ENCODE results near the gene RERG.

Gene RERG

DNA sequence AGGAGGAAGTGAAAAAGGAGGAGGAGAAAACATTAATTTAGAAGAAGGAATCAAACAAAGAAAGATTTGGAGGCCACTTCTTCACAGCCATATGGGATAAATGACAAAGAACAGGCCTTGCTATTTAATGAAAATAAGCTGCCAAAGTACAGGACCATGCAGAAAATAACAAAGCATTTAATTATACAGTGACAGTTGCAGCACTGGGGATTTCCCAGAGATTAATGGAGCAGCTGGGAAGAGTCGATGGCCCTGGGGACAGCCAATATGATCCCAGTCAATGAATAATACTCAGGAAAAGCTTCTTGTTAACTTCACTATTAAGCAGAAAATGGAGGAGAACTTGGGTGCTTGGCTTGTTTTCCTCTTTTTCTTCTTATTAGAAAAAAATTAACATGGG is 34.6 kb downstream of the RERG start:
- no peak for DNase-seq (ENCODE audit: low read depth)

- DNase-seq (ENCODE audit: low read depth), result no peak
Observed at GRCh38 chr12:15184484-15184883, 36.7 kb downstream of the RERG start.

DNA sequence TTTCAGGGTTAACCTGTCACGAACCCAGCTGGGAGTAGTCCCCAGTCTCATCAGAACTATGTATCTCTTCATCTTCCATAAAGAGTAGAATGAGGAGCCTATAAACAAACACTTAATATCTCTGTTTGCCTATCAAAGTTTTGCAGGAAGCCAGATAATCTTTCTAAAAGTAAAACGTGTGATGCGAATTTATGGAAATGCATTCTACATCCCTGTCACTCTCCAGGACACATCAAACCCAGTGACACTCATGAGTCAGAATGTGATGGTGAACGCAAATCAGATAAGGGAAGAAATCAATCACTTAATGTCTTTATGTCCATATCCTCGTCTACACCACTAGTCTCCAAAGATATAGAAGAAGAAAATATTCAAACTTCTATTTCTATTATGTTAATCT is 37.4 kb downstream of the RERG start:
- no peak for DNase-seq (ENCODE audit: low read depth)

DNA sequence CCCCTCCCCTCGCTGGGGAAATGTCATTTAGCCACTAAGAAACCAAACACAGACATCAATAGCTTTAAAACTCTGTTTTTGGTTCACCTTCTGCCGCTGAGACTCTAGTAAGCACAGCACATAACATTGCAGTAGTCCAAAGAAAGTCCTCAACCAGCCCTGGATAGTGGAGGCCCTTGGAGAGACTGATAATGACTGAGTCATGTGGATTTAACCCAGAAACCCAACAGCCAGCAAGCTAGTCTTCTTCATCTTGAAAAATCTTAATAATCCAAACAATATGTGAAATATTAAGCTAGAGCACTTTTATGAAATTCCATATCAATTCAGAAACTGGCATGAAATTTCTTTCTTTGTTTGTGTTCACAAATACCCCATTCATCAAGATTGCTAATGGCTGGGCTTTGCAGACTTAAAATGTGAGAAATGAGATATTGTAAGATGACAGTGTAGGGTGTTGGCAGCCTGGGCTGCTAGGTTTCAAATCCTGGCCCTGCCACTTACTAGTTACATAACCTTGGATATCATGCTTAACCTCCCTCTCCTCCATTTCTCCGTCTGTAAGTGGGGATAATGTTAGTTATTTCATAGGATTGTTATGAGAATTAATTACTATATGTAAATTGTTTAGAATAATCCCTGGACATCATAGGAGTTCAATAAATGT is 40.1 kb downstream of the RERG start:
- DNase-seq (ENCODE audit: low read depth), result no peak

DNA sequence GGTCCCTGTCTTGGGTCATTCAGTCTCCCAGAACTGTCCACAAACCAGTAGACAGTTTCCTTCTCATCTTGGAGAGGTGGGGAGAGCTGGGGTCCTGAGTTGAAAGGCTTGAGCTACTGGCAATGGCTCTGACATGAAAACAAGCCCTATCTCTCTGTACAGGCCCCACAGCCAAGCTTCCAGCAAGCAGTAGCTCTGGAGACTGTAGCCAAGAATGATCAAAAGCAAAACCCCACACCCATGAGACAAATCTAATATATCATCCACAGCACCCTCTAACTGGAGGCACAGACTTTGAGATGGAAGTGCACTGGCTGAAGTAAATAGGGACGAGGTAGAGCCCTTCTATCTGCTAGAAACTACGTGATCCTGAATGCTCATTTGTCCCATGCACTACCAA is 40.9 kb downstream of the RERG start:
- no peak for DNase-seq (ENCODE audit: low read depth)

GRCh38 chr12:15179672-15180071 is 41.5 kb downstream of the RERG start:
- DNase-seq (ENCODE audit: low read depth), result no peak

DNA sequence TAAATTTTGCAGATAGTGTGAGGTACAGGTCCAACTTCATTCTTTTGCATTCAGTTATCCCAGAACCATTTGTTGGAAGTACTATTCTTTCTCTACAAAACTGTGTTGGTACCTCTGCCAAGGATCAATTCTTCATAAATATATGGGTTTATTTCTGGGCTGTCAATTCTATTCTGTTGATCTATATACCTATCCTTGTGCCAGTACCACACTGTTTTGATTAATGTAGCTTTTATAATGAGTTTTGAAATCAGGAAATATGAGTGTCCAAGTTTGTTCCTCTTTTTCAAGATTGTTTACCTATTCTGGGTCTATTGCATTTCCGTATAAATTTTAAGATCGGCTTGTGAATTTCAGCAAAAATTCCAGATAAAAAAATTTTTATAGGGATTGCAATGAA is 48.1 kb downstream of the RERG start:
- DNase-seq (ENCODE audit: low read depth), result no peak

GRCh38 chr12:15172060-15172822 is 49.0 kb downstream of the RERG start:
- no peak for DNase-seq (ENCODE audit: low read depth)

- no peak for DNase-seq (ENCODE audit: low read depth)
Observed at GRCh38 chr12:15171012-15171655, 50.1 kb downstream of the RERG start.

- DNase-seq (ENCODE audit: low read depth), result no peak
Observed at GRCh38 chr12:15168026-15168678, 53.1 kb downstream of the RERG start.

- DNase-seq (ENCODE audit: low read depth), result no peak
Observed at GRCh38 chr12:15165012-15165659, 56.1 kb downstream of the RERG start.

DNA sequence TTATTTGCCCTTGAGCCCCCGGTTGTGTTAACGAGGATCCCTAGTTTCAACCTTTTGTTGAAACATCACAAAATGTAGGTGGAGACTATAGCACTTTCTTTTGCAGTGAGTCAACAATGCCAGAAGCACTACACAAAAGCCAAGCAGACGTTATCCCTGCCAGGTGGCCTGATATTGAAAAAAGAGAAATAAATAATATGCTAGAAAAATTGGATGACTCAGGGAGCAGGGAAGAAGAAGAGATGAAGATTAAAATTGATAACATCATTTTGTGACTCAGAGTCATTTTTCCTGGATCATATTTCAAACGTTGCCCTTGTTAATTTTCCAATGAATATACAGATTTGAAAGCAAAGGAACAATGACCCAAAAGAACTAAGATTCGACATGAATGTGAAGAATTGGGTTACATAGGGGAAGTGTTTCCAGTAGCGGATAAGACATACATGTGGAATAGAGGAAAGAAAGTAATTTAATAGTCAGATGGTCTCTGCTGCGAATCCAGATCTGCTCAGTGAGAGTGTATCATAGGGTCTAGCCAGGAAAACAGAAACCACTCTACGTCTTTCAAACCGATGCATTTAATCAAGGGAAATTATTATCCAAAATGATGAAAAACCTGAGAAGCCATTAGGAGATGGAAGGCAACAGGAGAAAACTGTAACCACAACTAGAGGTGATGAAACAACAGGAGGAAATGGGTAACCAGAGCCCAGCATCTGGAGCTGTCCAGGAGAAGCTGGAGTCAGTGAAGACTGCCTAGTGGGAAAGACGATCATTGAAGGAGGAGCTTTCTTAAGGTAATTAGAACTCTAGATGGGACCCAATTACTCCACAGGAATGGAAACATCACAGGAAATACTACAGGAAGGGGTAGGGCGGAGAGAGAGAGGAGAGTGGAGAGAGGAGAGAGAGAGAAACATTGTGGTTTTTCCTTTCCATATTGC is 57.9 kb downstream of the RERG start:
- no peak for DNase-seq (ENCODE audit: low read depth)

GRCh38 chr12:15158083-15158482 is 63.1 kb downstream of the RERG start:
- no peak for DNase-seq (ENCODE audit: low read depth)

- no peak for DNase-seq (ENCODE audit: low read depth)
Observed at GRCh38 chr12:15157269-15157671, 63.9 kb downstream of the RERG start.

DNA sequence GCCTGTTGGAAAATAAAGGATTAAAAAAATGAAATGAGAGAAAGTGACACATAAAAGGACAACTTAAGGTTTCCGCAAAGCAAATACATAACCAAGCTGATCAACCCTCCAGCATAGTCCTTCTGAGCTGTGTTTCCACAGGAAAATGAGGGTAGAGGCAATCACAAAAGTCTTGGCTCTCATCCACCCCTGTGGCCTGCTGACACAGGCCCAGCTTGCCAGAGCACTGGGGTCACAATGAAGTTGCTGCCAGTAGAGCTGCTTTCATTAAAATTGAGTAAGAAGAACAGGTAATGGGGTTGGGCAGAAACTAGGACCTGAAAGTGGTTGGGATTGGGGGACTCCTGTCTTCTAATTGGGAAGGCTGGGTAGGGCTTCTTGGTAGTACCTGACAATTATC is 65.9 kb downstream of the RERG start:
- no peak for DNase-seq (ENCODE audit: low read depth)

DNA sequence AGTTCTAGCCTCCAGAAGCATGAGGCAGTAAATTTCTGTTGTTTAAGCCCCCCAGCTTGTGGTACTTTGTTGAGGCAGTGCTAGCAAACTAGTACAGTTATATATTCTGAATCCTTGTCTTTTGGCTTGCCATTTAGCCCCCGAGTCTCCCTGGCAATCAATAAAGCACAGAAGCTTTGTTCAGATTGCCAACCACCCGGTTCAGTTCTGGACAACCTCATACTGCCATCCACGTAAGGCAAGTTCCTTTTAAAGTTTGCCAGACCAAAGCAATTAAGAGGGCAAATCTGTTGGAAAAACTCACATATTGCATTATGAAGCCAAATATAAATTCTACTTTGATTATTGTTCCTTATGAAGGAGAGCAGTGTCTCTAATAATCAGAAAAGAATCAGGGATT is 67.1 kb downstream of the RERG start:
- no peak for DNase-seq (ENCODE audit: low read depth)

- no peak for DNase-seq (ENCODE audit: low read depth)
Observed at GRCh38 chr12:15152868-15153267, 68.3 kb downstream of the RERG start.

DNA sequence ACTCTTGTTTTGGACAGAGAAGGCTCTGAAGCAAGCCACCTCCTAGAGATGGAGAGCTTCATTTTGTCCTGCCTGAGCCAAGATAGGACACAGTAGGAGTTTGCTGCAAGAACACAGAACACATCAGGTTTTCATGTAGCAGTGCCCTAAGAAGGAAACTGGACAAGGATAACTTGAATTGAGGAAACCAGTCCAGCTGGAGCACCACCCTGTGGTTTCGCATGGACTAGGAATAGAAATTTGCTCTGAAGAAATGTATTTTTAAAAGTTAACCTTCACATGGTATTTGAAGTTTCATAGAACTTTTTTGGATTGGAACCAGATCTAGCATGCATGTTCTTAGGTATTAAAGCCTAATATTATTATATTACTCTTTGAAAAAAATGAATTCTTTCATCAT is 68.8 kb downstream of the RERG start:
- DNase-seq (ENCODE audit: low read depth), result no peak

DNA sequence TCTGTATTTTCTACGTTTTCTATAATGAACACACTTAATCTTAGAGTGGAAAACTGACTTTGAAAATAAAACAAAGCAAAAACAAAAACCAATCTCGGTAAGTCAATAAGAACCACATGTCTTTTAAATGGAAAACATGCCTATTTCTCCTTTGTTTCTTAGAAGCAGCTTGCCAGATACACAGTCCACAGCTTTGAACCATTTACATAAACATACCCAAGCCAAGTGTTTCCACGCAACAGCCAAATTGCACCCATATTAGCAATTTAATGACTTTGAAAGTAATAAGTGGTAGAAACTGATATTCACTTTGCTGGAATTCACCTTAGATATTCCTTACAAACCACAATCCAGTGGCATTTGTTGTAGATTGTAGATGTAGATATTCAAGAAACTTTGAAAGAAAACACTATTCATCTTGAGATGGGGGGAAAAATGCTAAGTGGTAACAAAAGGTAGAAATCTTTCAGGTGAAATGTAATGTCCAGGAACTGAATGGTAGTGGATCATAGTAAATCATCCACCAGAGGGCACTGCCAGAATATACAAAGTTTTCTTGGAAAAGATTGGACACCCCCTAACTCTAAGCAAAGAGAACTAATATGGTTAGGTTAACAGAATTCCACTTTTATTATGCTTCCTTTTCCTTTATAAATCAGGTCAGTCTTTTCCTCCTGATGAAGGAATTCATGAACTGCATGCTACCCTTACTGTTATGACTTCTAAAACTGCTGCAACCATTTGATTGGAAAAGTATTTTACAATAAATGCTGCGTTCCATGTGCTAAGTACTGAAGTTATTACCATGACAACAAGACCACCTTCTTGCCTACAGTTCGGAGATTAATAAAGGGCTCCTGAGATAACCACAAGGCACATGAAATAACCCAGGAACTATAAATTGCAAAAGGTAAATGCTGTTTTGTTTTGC is 69.8 kb downstream of the RERG start:
- DNase-seq (ENCODE audit: low read depth), result no peak

DNA sequence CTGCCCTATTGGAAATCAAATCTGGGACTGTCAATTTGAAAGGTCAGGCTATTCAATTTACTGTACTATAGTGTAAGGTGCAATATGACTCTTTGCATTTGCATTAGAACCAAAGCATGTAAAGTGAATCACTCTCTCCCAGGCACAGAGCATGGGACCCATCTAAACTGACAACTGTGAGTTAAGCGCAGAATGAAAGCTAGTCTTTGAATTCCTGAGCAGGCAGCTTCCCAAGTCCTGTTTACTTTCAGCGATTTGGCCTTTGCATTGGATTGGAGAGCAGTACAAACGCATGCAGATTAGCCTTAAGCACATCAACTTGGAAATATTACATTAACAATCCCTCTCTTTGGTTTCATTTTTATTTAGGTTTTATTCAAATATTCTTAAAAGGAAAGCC is 74.6 kb downstream of the RERG start:
- no peak for DNase-seq (ENCODE audit: low read depth)
